K562 treated with DMSO at 1 percent for 12 hours (cell line): ENCODE data around the gene TMC7. TPM values are rescaled to one million over a fixed set of nuclear protein-coding genes. Genes with fewer than 3 reads are reported as not detected.

Experiments used
- total RNA-seq: library from RNA; unstranded; fragments of 300-600 nt; gene quantifications from 2 replicates; pipeline ENCODE4 v1.2.3, GENCODE V29; 2022; ENCODE audit not compliant: insufficient read depth

The TMC7 gene
- 0.50 and 1.8 TPM in 2 replicates for total RNA-seq

DNA sequence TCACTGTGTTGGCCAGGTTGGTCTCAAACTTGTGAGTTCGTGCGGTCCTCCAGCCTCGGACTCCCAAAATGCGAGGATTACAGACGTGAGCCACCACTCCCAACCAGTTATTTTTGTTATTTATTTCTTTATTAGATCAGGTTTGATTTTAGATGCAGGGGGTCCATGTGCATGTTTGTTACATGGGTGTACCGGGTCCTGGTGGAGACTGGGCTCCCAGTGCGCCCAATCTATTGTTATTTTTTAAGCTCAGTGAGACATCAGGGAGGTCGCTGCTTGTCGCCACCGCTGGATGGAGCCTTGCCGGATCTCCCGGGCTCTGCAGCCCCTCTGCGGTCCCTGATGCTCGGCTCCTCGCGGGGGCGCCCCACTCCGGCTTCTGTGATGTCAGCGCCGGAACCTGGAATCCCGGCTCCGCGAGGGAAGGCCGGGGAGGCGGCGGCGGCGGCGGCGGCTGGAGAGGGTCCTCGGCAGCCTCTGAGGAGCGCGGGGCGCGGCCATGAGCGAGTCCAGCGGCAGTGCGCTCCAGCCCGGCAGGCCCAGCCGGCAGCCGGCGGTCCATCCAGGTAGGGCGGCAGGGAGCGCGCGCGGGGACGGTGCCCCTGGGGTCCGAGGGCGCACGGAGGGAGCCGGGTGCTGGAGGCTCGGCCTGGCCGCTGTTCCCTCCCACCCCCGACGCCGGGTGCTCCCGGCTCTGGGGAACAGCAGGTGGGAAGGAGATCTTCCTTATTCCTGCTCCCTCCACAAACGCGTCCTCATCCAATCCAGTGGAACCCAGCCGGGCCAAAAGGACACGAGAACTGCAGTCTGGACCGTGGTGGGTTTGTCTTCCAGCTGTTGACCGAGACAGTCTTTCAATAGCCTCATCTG lies at the start of gene TMC7:
TMC7 (plus strand) TSS at position 370 of the 870 bp plus-strand sequence; CDS start at position 500, 130 bp downstream.

DNA sequence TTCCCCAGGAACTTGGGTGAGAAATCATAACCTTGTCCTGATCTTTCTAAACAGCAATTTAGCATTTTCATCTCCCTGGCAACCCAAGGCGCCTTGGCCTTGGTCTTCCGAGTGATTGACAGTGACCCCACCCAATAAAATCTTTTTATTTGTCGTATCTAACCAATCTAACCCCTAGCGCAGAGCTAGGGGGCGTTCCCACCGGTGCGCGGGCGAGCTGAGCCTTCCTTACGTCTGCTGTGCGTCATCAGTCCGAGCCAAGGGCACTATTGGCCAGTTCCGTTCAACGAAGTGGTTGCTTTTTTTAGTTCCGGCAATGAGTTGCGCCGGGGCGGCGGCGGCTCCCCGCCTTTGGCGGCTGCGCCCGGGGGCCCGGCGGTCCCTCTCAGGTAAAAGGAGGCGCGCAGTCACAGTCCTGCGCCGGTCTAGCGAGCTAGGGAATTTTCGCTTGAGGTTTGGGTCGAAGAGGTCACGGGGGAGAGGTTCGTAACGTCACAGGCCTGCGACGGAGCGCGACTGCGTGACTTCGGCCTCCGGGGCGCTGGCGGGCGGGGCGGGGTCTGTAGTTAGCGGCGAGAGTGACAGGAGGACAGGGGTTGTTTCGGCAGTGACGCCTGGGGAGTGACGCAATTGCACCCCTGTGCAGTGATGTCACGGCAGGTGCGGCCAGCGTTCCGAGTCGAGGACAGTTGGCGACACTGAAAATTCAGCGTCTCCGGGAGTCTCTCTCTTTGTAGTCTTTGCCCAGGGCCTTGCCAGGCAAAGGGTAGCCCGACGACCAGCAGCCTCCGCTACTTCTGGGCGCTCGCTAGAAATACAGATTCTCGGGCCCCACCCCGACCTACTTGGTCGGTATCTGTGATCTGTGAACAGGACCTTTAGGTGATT lies 83.9 kb downstream of the TMC7 start, which contains the start of gene COQ7:
COQ7 (plus strand) TSS at position 266 of the 888 bp plus-strand sequence; CDS start at position 317, 51 bp downstream.

Other genes with a start within 250 kb of the TMC7 start
- 4,825 and 6,580 TPM in 2 replicates for gene RPS15A, start 193.6 kb upstream of the TMC7 start, total RNA-seq
- 95.5 and 185 TPM in 2 replicates for gene ARL6IP1, start 182.4 kb upstream of the TMC7 start, total RNA-seq
- gene SMG1, start 57.5 kb upstream of the TMC7 start, total RNA-seq = 1.9 and 23.8 TPM in 2 replicates
- gene COQ7, start 83.7 kb downstream of the TMC7 start, total RNA-seq = 7.9 and 10.1 TPM in 2 replicates
- gene ITPRIPL2, start 130.0 kb downstream of the TMC7 start, total RNA-seq = 2.3 and 6.7 TPM in 2 replicates
- gene SYT17, start 184.3 kb downstream of the TMC7 start, total RNA-seq = 0.25 TPM in 1 of 2 replicates, not detected in the other